ENCODE results near the gene KRT6B.

KRT6B gene

GRCh38 chr12:52407918-52408317, 44.0 kb downstream of the KRT6B start:
- DNase-seq, result no peak

DNA sequence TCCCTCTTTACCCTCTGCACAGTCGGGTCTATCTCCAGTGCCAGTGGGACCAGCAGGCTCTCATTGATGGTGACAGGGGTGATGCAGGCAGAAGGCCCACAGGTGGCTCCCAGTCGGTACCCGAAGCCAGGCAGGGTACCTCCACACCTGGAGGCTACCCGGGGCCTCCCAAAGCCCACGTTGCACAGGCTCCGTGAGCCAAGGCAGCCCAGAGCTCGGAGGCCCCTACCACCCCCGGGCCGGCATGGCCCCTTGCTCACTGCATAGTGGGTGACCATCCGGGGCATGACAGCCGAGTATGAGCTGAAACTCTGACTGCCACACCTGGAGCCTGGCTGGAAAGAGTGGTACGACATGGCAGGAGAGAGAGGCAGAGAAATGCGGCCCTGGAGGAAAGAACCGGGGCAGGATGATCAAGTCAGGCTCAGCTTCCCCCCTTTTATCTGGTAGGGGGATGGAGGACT, 46.0 kb downstream of the KRT6B start, which contains the start of gene KRT82:
Gene KRT82 (minus strand): TSS at position 414 of the 464 bp plus-strand sequence. CDS start 58 bp downstream, at position 356.
- DNase-seq, result no peak

GRCh38 chr12:52404951-52405350, 47.0 kb downstream of the KRT6B start:
- DNase-seq, result no peak

DNA sequence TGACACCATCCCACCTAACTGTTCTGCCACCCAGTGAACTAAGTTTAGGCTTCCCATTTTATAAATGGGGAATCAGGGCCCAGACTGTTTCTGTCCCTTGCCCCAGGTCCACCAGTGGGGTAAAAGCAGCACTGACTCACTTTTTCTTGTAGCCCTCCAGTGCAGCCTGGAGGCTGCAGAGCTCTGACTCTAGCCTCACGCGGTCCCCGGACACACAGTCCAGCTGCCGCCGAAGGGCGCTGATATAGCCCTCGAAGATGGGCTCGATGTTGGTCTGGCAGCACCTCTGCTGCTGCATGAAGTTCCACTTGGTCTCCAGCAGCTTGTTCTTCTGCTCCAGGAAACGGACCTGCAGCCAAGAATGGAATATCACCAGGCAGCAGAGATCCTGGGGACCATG, 48.4 kb downstream of the KRT6B start:
- DNase-seq, result no peak

DNA sequence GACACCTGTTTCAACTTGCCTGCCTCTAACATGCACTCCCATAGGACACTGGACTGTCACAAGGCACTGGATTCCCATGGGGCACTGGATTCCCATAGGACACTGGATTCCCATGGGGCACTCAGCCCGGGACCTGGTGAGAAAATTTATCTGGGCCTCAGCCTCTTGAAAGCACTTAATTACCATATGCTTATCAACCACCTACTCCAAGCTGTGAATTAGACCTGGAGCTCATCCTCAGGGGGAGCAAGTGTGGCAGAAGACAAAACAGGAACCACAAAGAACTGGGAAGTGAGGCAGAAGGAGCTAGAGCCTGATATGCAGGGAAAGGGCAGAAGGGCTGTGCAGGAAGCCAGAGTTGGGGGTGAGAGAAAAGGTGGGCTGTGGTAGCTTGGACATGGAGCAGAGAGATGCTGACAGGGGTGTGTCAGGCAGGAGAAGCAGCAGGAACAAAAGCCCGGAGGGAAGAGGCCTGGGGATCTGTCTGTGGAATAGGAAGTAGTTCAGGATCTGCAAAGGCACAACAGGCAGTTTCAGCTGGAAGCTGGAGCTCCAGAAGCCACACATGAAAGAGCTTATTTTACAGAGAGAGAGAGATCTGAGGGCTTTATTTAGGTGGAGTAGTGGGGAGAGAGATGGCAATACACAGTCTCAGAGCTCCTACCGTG, 48.9 kb downstream of the KRT6B start:
- DNase-seq, result no peak

- no peak for DNase-seq
Observed at GRCh38 chr12:52402377-52402776, 49.6 kb downstream of the KRT6B start.

DNA sequence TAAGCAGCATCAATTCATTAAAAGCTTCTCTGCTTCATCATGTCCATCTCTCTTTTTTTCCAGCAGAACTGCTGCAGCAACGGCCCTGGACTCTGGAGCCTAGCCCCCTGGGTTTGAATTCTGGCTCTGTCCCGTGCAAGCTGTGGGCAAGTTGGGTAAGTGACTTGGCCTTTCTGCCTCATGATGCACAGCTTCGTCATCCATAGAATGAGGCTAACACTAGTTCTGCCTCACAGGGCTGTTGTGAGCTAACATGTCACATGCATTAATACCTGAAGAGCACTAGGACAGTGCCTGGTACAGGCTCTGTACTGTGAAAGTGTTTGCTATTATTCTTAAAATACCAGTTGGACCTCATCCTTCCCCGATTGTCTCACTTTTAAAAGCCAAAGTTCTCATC, 50.0 kb downstream of the KRT6B start:
- DNase-seq, result no peak

GRCh38 chr12:52401526-52401925, 50.4 kb downstream of the KRT6B start:
- DNase-seq, result no peak

DNA sequence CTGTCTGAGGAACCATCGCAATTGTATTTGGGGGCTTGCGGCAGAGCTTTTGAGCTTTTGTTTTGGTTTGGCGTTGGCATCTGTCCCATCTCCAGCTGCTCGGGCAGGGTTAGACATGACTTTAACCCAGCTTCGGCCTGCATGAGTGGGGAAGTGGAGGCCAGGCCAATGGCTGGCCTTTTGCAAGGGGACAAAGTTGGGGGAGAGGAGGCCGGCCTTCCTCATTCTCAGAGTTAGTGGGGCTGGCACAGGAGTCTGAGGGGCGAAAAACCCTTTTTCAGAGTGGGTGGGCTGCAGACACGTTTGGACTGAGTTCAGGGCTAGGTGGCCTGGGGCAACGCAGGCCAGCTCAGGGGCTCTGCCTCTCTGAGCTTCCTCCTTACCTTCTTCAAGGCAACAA, 51.0 kb downstream of the KRT6B start:
- DNase-seq, result no peak

DNA sequence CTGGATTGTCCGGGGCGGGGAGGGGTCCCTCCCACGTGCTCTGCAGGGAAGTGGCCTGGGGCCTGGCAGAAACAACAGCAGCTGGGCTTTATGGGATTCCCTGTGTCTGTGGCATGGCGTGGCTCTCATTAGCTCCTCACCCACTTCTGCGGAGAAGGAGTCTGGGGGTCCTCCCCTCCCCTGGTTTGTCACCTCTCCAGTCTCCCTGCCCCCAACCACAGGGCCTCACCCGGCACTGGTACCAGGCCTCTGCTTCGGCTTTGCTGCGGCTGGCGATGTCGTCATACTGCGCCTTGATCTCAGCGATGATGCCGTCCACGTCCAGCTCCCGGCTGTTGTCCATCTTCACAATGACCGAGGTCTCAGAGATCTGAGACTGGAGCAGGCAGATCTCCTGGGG, 52.2 kb downstream of the KRT6B start:
- no peak for DNase-seq

DNA sequence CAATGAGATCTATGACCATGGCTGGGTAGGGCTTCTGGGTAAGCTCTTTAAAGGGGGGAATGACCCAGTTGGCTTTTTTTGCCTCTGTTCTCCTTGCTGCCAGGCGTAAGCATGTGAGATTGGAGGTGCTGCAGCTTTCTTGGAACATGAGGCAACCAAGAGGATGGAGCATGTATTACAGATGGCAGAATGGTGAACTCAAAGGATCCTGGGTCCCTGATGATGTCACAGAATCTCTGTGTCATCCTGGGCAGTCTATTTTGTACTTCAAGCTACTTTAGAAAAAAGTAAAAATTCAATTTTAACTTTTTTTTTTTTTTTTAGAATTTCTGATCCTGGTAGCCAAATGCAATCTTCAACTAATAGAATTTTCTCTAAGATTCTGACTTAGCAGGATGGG, 53.8 kb downstream of the KRT6B start:
- no peak for DNase-seq

GRCh38 chr12:52396656-52397055, 55.3 kb downstream of the KRT6B start:
- DNase-seq, result no peak

Measured in cortex of kidney (tissue), 1 donor.